ENCODE results near the gene MPRIP.

DNA sequence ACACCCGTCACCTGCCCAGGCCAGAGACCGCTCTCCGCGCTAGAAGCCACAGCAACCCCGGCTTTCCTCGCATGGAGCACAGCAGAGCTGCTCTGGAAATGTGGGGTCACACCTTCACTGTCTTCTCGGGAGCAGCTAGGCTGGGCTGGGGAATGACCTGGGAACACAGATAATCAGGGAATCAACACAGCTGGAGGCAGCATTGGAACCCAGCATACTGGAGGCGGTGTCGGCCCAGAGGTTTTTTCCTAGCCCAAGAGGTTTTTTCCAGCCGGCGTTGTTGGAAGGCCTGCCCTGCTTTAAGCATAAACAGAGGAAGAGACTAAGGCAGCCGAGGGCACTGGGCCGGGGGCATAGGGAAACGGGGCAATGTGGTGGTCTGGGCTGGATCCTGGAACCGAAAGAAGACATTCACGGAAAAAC is 164.7 kb downstream of the MPRIP start:
- TF ChIP-seq, protein P1, sequence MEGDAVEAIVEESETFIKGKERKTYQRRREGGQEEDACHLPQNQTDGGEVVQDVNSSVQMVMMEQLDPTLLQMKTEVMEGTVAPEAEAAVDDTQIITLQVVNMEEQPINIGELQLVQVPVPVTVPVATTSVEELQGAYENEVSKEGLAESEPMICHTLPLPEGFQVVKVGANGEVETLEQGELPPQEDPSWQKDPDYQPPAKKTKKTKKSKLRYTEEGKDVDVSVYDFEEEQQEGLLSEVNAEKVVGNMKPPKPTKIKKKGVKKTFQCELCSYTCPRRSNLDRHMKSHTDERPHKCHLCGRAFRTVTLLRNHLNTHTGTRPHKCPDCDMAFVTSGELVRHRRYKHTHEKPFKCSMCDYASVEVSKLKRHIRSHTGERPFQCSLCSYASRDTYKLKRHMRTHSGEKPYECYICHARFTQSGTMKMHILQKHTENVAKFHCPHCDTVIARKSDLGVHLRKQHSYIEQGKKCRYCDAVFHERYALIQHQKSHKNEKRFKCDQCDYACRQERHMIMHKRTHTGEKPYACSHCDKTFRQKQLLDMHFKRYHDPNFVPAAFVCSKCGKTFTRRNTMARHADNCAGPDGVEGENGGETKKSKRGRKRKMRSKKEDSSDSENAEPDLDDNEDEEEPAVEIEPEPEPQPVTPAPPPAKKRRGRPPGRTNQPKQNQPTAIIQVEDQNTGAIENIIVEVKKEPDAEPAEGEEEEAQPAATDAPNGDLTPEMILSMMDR (IDR thresholded peaks at IDR 0.05), result no peak
- TF ChIP-seq POLR2A (IDR thresholded peaks at IDR 0.05), result no peak

All from esophagus squamous epithelium (tissue), 4 donors.